HG03097 (cell line): ENCODE data around the gene RLBP1.
A peak's percentile ranks its signal among the peaks of the same experiment; 100 is the strongest.
"Not testable (repeated sequence)": the region's sequence is repeated elsewhere in the genome, so short reads cannot be mapped to it uniquely, and the experiment has no call there.

Source experiments
- ATAC-seq: cut with Tn5 transposase; IDR thresholded peaks from one replicate; pipeline ENCODE4 v1.9.1; 2021; ENCODE audit not compliant: unreplicated experiment, low FRiP score

Gene RLBP1

GRCh38 chr15:89221543-89221942 is at the start of gene RLBP1:
Gene RLBP1 (minus strand): TSS chr15:89221579. CDS start chr15:89218975, 2,604 bp downstream.
- no peak for ATAC-seq

- ATAC-seq: not testable (repeated sequence)
Measured at GRCh38 chr15:89250142-89250541, 28.8 kb upstream of the RLBP1 start.

GRCh38 chr15:89248584-89248983 is 27.2 kb upstream of the RLBP1 start:
- no peak for ATAC-seq

DNA sequence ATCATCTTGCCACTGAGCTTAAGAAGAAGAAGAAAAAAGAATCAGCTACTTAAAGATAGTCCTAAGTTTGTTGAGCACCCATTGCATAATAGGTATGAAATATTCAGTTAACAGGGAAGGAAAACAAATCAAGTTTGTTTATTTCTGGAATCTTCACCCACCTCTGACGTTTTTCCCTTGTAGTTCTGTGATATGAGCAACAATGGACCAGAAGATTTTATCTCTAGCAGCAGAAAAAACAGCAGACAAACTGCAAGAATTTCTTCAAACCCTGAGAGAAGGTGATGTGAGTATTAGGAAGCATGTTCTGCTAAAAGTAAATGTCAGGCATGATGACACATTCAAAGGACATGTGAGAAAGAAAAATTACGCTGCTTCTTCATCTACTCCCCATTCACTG is 26.1 kb upstream of the RLBP1 start:
- ATAC-seq: no peak

- ATAC-seq: peak; percentile 19
Measured at GRCh38 chr15:89244574-89244903, 23.2 kb upstream of the RLBP1 start.

GRCh38 chr15:89243691-89244573 is 22.6 kb upstream of the RLBP1 start, which contains the start of gene FANCI:
Gene FANCI (plus strand): TSS chr15:89243979. CDS start chr15:89247648, 3,669 bp downstream.
- ATAC-seq: peak; percentile 92

GRCh38 chr15:89243046-89243690 is 21.8 kb upstream of the RLBP1 start:
- ATAC-seq: no peak

DNA sequence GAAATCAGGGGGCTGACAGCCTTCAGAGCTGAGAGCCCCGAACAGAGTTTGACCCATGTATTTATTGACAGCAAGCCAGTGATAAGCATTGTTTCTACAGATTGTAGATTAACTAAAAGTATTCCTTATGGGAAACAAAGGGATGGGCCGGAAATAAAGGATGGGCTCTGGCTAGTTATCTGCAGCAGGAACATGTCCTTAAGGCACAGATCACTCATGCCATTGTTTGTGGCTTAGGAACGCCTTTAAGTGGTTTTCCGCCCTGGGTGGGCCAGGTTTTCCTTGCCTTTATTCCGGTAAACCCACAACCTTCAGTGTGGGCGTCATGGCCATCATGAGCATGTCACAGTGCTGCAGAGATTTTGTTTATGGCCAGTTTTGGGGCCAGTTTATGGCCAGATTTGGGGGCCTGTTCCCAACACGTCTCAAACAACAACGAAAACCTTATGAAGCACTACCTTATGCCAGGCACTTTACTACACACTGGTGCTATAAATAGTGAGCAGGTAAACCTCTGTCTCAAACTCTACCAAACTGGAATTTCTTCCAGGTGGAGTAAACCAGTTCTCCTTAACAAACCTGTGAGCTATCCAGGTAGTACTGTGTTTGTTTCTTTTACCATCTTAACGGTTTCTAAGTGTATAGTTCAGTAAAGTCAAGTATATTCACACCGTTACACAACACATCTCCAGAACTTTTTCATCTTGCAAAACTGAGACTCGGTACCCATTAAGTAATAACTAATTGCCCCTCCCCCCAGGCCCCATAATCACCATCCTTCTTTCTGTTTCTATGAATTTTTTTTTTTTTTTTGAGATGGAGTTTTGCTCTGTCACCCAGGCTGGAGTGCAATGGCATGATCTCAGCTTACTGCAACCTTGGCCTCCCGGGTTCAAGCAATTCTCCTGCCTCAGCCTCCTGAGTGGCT is 18.8 kb upstream of the RLBP1 start:
- not testable (repeated sequence) for ATAC-seq

DNA sequence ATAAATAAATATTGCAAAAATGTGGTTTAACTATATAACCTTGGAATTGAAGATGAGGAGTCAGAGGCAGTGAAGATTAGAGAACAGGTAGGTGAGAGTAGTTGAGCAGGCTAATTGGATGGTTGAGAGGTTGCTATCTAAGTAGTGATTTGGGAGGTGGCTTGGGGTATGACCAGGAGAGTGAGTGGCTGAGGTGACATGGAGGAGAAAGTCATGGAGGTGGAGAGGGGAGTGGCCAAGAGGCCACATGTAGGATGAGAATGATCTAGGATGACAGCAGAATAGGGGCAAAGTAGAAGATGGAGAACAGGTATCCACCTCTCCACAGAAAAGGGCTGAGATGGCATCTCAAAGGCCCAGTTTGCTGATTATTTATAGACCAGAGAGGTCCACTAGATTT is 10.5 kb upstream of the RLBP1 start:
- ATAC-seq: no peak

- ATAC-seq: no peak
Measured at GRCh38 chr15:89230277-89230676, 8.9 kb upstream of the RLBP1 start.

- ATAC-seq: no peak
Measured at GRCh38 chr15:89227425-89227824, 6.0 kb upstream of the RLBP1 start.

DNA sequence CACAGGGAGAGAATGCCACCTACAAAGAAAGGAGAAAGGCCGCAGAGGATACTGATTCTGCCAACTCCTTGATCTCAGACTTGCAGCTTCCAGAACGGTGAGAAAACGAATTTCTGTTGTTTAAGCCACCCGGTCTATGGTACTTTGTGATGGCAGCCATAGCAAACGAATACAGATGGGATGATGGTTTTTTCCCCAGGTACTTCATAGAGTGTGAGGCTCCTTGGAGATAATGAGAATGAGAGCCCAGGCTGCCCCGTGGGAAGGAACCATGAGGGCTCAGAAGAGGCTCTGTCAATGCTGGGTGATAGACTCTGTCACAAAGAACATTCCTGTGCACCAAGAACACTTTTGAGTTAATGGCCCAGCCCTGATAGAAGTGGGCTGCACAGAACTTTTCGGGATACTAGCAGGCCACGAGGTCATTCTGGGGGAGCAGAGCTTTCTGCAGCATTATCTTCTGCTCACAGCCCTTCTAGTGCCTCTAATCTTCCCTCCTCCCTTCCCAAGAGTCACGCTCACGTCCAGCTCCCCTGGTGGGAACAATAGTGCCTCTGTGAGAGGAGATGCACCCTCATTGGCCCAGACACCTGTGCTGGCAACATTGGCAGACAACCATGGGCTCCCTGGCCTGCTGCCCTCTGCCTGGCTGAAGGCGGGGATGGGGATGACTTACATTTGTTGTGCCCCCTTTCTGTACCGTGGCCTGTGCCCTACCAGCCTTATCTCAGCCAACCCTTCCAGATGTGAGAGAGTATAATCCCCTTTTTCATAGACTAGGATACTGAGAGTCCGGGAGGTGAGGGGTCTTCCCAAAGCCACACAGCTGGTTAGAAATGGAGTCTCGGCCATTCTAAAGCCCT is 5.2 kb upstream of the RLBP1 start:
- no peak for ATAC-seq

DNA sequence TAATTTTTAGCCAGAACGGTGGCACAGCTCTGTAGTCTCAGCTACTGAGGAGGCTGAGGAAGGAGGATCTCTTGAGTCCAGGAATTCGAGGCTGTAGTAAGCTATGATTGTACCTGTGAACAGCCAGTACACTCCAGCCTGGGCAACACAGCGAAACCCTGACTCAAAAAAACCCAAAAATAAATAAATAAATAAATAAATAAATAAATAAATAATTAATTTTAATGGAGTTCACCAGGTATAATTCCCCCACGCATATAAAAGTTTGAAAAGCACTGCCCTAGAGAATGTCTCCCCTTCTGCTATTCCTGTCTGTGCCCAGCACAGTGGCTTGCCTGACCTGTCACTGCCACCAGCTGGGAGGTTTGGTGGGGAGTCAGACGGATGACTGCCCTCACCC is 4.2 kb upstream of the RLBP1 start:
- no peak for ATAC-seq

- ATAC-seq: no peak
Measured at GRCh38 chr15:89218531-89218930, 2.8 kb downstream of the RLBP1 start.

GRCh38 chr15:89217686-89218376 is 3.5 kb downstream of the RLBP1 start:
- no peak for ATAC-seq

GRCh38 chr15:89217031-89217430 is 4.3 kb downstream of the RLBP1 start:
- ATAC-seq: no peak

DNA sequence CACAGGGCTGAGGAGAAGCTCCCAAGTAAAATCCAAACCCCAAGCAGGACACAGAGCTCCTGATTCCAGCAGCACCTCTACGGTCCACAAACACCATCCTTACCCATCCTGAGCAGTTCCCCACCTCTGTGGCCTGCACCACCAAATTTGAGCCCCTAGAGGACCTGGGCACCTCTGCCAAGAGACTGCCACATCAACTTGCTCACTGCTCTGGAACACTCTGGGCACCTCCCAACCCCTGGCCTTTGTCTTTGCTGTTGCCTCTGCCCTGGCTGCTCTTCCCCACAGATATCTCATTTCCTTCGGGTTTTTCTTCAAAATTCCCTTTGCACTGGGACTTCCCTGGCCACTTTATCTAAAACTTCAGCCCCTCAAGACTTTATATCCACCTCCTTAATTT is 5.8 kb downstream of the RLBP1 start:
- ATAC-seq: no peak

- no peak for ATAC-seq
Measured at GRCh38 chr15:89211678-89212170, 9.7 kb downstream of the RLBP1 start.

DNA sequence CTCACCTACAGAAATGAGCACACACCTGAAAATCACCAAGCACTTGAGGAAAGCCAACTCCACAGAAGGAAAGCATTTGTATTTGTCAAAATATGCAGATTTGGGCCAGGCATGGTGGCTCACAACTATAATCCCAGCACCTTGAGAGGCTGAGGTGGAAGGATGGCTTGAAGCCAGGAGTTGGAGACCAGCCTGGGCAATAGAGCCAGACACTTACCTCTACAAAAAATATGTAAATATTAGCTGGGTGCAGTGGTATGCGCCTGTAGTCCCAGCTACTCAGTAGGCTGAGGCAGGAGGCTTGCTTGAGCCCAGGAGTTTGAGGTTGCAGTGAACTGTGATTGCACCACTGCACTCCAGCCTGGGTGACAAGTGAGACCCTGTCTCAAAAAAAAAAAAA is 12.3 kb downstream of the RLBP1 start:
- ATAC-seq: no peak
